Measurements from ENCODE around the gene ATP8A2. TPM values are rescaled to one million over a fixed set of nuclear protein-coding genes. Genes with fewer than 3 reads are reported as not detected.

The ATP8A2 gene
- total RNA-seq, 2 experiments from 2014 or later: not detected

DNA sequence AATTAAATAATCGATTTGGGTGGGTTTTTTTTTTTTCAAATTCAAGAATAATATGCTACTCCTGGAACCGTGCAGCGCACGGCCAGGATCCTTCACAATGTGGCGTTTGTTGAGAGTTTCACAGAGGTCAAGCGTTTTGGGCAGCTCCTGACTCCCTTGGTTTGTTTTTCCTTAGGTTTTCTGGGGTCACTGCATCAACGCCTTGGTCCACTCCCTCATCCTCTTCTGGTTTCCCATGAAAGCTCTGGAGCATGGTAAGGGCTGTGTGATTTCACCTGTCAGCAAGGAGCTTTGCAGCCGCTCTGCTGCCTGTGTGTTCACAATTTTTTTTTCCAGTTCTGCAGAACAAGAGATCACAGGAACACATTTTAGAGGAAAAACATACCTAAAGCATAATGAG lies 467.6 kb downstream of the ATP8A2 start:
- intact Hi-C loops (cut with micrococcal nuclease; ENCODE audit: unreplicated experiment): no loop called here
- CTCF ChIA-PET (ENCODE audit: unreplicated experiment): no interaction called here
- Histone ChIP-seq H3K9me2 (ENCODE audit: insufficient read depth, low read length) (no peaks in the 10 kb centered on the region), H3K9me3 (ENCODE audit: low read length) (no peaks in the 10 kb centered on the region), H3K27ac (ENCODE audit: low read depth, low read length, poor library complexity, severe bottlenecking) (no peak overlapping the region), H3K36me3 (ENCODE audit: insufficient read depth, low read length) (no peaks in the 10 kb centered on the region), H3K4me3 (ENCODE audit: low read depth, low read length, poor library complexity, severe bottlenecking) (no peak overlapping the region), H2AFZ (ENCODE audit: low read length) (no peak overlapping the region), H3K4me1 (ENCODE audit: insufficient read depth, low read length, poor library complexity, severe bottlenecking) (no peaks in the 10 kb centered on the region), H3K4me2 (ENCODE audit: low read length) (no peak overlapping the region), H4K20me1 (ENCODE audit: insufficient read depth, low read length) (no peaks in the 10 kb centered on the region), H3K79me2 (ENCODE audit: insufficient read depth, low read depth, low read length) (no peaks in the 10 kb centered on the region)
- POLR2A ChIA-PET: no interaction called here
- DNase-seq (ENCODE audit: low spot score): no peak
- BruUV-seq (replicated peaks): no TSS peak
- no peak for TF ChIP-seq EZH2phosphoT487 (IDR thresholded peaks at IDR 0.05; ENCODE audit: borderline replicate concordance, low read depth, low read length)
- TF ChIP-seq, protein P1, sequence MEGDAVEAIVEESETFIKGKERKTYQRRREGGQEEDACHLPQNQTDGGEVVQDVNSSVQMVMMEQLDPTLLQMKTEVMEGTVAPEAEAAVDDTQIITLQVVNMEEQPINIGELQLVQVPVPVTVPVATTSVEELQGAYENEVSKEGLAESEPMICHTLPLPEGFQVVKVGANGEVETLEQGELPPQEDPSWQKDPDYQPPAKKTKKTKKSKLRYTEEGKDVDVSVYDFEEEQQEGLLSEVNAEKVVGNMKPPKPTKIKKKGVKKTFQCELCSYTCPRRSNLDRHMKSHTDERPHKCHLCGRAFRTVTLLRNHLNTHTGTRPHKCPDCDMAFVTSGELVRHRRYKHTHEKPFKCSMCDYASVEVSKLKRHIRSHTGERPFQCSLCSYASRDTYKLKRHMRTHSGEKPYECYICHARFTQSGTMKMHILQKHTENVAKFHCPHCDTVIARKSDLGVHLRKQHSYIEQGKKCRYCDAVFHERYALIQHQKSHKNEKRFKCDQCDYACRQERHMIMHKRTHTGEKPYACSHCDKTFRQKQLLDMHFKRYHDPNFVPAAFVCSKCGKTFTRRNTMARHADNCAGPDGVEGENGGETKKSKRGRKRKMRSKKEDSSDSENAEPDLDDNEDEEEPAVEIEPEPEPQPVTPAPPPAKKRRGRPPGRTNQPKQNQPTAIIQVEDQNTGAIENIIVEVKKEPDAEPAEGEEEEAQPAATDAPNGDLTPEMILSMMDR (conservative IDR thresholded peaks at IDR 0.05; ENCODE audit: low read length): no peak

DNA sequence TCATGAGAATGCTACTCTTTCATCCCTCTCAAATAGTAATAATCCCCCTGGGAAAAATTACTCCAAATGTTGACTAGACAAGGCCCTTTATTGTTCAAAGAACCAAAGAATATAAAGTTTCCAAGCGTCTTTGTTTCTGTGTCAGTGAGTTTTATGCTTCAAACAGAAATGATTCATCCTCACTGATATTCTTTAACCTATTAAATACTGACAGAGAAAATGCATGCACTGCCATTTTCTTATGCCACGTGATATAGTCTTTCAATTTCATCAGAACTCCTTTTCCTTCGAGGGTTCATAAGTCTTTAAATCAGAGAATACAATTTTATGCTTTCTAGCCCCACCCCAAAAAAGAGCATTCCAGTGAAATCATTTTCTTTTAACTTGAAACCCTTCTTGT lies 468.5 kb downstream of the ATP8A2 start:
- Histone ChIP-seq H3K9me3 (ENCODE audit: low read length) (no peaks in the 10 kb centered on the region), H2AFZ (ENCODE audit: low read length) (no peak overlapping the region), H4K20me1 (ENCODE audit: insufficient read depth, low read length) (no peaks in the 10 kb centered on the region), H3K4me3 (ENCODE audit: low read depth, low read length, poor library complexity, severe bottlenecking) (no peak overlapping the region), H3K36me3 (ENCODE audit: insufficient read depth, low read length) (no peaks in the 10 kb centered on the region), H3K9me2 (ENCODE audit: insufficient read depth, low read length) (no peaks in the 10 kb centered on the region), H3K4me1 (ENCODE audit: insufficient read depth, low read length, poor library complexity, severe bottlenecking) (no peaks in the 10 kb centered on the region), H3K79me2 (ENCODE audit: insufficient read depth, low read depth, low read length) (no peaks in the 10 kb centered on the region), H3K27ac (ENCODE audit: low read depth, low read length, poor library complexity, severe bottlenecking) (no peak overlapping the region), H3K4me2 (ENCODE audit: low read length) (no peak overlapping the region)
- no TSS peak for BruUV-seq (replicated peaks)
- DNase-seq (ENCODE audit: low spot score): no peak
- TF ChIP-seq, protein P1 (conservative IDR thresholded peaks at IDR 0.05; ENCODE audit: low read length): no peak
- no peak for TF ChIP-seq EZH2phosphoT487 (IDR thresholded peaks at IDR 0.05; ENCODE audit: borderline replicate concordance, low read depth, low read length)
- intact Hi-C loops (cut with micrococcal nuclease; ENCODE audit: unreplicated experiment): no loop called here
- ChIA-PET CTCF (ENCODE audit: unreplicated experiment) (no interaction called here), POLR2A (no interaction called here)

DNA sequence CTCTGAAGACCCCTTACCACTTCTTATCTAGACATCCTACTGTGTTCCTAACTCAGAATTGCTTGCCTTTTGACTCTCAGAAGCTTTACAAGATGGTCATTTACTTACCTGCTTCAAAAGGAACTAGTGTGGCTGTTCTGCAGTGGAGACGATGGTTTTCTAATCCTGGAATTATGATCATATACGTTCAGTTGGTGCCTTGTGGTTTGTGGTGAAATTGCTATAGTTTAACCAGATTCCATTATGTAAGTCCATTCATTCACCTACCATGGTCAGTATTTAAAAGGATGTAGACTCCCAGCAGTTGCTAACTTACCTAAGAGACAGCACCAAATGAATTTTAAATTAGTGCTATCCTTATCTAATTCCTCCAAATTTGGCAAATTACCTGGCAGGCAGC lies 469.2 kb downstream of the ATP8A2 start:
- Histone ChIP-seq H4K20me1 (ENCODE audit: insufficient read depth, low read length) (no peaks in the 10 kb centered on the region), H3K9me2 (ENCODE audit: insufficient read depth, low read length) (no peaks in the 10 kb centered on the region), H3K9me3 (ENCODE audit: low read length) (no peaks in the 10 kb centered on the region), H3K4me2 (ENCODE audit: low read length) (no peak overlapping the region), H3K36me3 (ENCODE audit: insufficient read depth, low read length) (no peaks in the 10 kb centered on the region), H3K4me3 (ENCODE audit: low read depth, low read length, poor library complexity, severe bottlenecking) (no peak overlapping the region), H3K4me1 (ENCODE audit: insufficient read depth, low read length, poor library complexity, severe bottlenecking) (no peaks in the 10 kb centered on the region), H3K27ac (ENCODE audit: low read depth, low read length, poor library complexity, severe bottlenecking) (no peak overlapping the region), H2AFZ (ENCODE audit: low read length) (no peak overlapping the region), H3K79me2 (ENCODE audit: insufficient read depth, low read depth, low read length) (no peaks in the 10 kb centered on the region)
- CTCF ChIA-PET (ENCODE audit: unreplicated experiment): no interaction called here
- POLR2A ChIA-PET: no interaction called here
- no TSS peak for BruUV-seq (replicated peaks)
- intact Hi-C loops (cut with micrococcal nuclease; ENCODE audit: unreplicated experiment): no loop called here
- no peak for DNase-seq (ENCODE audit: low spot score)
- no peak for TF ChIP-seq EZH2phosphoT487 (IDR thresholded peaks at IDR 0.05; ENCODE audit: borderline replicate concordance, low read depth, low read length)
- TF ChIP-seq, protein P1 (conservative IDR thresholded peaks at IDR 0.05; ENCODE audit: low read length): no peak

Data from OCI-LY7 (cell line).